GM18519 (cell line): ENCODE results near the gene CDH9.

Experiments
- ATAC-seq: cut with Tn5 transposase; IDR thresholded peaks from one replicate; pipeline ENCODE4 v1.9.1; 2021; ENCODE audit warnings: mild to moderate bottlenecking, moderate library complexity; ENCODE audit not compliant: unreplicated experiment, low FRiP score

Gene CDH9

DNA sequence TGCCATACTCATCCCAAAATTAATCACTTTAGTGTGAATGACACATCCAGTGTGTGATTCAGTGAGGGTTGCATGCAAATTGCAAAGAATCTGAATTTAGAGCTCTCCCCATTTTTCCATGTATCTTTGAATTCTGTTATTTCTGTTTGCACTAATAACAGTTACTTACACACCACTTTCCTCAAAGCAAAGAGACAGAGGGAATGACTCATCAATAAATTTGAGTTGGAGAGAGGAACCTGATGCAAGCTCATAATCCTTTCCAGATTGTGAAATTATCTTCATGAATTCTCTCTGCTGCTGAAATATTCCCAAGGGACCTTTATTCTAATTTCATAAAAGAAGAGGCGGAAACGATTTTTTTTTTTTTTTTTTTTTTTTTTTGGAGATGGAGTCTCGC lies 204.8 kb downstream of the CDH9 start:
- no peak for ATAC-seq
